HG03025 (cell line): ENCODE measurements around the gene DSTN.
"Not testable (repeated sequence)": the region's sequence is repeated elsewhere in the genome, so short reads cannot be mapped to it uniquely, and the experiment has no call there.

Experiments used
- ATAC-seq: cut with Tn5 transposase; IDR thresholded peaks from one replicate; pipeline ENCODE4 v1.9.1; 2021; ENCODE audit warnings: mild to moderate bottlenecking, moderate library complexity; ENCODE audit not compliant: unreplicated experiment, low FRiP score

DSTN gene

DNA sequence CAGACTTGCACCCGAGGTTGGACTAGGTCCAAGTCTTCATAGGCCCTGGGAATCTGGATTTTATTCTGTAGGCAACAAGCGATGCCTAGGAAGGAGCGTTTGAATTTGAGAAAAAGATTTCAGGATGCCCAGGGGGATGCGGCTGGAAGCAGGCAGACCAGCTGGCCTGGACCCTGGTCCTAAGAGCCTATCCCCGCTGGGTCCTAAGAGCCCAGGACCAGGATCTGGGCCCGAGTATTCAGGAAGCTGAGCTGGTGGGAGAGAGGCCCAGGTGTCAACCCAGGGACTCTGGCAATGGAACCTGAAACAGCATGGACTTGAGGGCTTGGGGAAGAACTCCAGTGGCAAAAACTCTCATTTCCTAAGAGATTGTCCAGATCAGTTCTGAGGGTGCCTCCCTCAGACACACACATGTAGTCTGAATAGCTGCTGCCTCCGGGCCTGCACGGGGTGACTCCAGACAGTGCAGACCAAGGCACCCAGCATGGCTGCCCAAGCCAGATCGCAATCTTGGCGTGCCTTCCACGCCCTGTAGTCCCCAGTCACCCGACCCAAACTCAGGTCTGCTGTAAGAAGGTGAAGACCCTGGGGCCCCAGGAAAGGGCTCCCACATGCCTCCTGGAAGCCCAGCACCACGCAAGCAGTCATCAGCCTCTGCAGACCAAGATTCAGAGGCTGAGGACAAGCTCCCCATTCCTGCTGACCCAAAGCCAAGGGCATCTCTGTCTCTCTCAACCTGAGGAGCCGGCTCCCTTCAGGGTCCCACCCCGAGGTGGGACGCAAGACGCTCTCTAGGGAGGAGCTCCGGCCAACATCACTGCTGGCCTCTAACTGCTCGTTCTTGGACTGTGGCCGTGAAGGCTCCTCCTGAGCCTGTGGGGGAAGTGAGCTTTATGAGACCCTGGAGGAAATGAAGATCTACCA lies 77.8 kb downstream of the DSTN start:
- ATAC-seq: no peak

DNA sequence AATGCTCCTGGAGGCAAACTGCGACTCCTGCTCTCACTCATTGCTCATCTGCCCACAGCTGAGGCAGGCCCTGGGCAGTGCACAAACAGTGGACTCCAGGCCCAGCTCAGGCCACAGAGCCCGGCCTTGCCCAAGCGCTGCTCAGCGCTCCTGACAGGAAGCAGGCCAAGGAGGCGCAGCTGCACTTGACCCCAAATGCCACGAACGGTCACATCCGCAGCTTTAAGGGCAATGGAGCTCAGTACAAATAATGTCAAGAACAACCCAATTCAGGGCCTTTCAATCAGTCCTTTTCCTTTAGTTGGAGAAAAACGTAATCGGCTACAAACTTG lies 78.4 kb downstream of the DSTN start:
- no peak for ATAC-seq

DNA sequence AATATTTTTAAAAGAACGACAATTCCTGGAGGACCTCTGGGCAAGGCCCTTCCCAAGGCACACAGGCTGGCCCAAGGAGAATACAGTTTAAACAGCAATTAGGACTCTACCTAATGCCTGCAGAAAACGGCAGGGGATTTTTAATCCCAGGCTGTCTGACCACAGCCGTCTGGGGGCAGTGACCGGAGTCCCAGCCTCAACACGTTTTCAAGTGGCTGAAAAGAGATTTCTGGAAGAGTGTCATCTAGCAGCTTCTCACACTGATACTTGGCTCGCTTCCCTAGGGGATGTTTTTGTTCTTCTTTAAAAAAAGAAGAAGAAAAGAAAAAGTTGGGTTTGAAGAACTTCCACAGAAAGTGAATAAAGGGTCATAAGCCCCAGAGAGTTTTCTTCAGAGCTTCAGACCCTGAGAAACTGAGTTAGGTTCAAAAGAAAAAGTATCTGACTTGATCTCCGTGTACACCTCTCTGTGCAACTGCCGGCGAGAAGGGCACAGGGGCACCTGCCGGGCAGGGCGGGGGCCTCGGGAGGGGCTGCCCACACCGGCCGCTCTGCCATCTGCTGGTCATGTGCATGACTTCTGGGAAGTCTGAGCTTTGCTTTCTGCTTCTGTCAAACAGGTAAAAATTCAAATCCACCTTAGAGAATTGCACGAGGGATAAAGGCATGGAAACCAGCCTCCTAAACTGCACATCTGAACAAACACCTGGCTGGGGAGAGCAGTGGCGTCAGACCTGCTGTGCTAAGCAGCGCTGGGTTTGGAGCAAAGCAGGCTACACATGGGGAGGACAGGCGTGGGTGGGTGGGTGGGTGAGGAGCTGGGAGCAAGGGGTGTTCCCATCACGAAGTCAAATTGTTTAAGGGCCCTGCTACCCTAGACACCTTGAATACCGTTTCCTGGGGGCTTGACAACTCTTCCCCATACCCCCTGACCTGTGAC lies 79.2 kb downstream of the DSTN start:
- ATAC-seq: no peak

DNA sequence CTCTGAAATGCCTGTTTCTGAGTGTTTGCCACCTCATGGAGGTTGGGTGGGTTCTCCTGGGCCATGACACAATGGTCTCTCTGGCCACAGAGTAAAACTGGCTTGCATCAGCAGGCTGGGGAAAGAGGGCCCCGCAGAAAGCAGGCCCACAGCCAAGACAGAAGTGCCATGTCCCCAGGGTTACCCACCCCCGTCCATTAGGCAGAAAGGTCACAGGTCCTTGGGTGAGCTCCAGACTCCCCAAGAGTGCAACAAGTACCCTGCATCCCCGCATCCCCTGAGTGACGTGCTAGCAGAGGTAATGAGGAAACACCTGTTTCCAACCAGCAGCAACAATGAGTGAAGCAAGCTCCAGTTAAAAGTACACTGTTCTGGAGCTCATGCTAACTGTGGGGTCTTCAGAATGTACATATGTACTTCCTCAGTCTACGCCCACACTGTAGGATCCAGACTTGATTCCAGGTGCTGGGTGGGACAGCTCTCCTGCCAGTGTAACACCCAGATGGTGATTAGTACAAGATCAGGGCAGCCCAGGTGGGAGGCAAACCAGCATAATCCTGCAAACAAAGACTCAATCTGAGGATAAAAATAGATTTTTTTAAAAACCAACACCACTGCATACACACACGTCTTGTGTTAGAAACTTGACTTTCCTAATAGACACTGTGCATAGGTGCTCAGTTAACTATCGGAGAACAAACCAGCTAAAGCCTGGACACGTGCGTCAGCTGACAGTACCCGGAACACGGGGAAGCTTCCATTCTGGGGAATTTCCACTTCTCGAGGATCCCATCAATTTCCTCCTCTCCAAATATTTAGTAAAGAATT lies 80.6 kb downstream of the DSTN start:
- no peak for ATAC-seq

DNA sequence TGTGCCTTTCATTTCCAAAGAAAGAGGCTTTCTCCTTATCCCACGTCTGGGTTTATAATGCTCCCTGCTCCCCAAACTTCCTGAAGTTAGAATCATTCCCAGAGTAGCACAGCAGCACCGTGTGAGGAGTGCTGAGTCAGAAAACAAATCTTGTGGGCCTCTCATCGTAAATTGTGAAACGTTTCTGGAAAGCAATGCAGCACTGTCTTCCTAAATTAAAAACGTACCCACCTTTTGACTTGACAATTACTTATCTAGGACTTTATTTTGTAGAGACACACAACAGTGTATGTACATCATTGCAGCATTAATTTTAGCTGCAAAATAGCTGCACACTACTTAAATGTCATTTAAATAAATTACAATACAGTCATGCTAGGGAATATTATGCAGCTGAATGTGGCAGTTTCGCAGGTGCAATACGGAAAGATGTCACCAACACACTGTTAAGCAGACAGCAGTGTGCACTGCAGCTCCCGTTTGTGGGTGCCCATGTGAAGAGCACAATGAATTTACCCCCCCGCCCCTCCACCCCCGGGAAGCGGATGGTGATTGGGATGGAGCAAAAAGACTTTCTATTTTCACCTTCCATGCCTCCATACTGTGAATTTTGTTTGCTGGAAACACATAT lies 81.4 kb downstream of the DSTN start:
- ATAC-seq: no peak

DNA sequence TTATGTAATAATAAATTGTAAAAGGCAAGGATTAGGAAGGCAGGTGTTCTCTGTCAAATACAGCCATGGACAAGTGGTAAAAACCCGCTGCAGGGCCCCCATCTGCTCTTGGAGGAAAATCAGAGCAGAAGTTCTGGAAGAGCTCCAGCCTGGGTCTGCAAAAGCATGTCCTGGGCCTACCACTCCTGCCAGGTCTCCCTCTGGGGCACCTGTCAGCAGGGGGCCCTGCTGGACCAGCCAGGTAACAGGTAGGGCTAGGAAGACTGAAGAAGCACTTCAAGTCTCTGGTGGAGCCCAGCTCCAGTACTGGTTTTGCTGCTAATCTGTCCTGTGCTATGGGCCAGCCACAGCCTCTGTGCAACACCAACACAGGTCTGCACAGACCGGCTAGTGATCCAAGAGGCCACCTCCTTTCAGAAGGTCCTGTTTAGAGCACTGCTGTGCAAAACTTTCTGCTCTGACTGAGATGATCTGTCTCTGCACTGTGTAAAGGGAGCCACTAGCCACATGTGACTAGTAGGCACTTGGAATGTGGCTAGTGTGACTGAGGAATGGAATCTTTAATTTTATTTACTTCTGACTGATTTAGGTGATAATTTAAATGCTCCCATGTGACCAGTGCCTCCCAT lies 82.0 kb downstream of the DSTN start:
- no peak for ATAC-seq

DNA sequence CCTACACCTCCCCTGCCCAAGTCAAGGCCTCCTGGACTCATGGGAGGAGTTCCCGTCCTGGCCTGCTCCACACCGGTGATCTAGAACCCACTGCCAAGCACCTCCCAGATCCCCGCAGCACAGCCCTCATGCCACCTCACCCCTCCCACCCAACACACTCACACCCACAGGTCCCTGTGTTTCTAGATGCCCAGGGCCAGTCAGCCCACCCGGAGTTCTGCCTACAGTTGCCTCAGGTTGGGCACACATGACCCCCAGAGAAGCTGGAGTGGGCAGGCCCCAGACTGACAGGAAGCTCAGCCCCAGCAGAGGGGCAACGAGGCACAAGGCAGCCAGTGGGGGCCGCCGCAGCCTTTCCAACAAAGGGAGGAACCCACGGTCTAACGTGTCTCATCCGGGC lies 82.5 kb downstream of the DSTN start:
- ATAC-seq: no peak

DNA sequence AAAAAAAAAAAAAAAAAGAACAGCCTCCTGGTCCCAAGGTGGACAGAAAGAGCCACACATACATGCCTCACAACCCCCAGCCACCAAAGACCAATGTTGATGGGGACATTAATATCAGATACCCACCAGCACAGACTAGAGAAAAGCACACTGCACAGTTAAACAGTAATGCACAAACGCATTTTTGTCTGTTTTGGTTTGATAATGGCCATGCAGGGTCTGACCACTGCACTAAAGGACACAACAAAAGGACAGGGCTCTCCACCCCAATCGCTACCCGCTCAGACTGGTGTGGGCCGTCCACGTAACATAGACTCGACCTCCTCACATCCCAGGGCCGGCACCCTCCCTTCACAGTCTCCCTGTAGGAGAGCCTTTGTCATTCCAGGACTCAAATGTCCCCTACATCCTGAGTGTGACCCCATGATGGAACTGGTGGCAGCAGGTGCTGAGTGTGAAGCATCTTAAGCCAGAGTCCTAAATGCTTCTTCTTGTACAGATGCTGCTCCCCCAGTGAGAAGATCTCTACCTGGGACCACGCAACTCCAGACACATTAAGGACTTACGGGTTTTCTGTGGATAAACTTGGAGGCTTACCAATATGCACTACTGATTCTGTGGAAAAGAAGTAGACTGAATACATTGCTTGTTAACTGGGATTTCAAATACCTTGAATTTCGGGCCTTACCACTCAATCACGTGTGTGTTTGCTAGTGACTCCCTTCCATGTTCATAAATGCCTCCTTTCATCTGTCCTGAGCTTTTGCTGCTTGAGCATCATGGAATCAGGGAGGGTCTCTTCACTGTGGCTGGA lies 84.2 kb downstream of the DSTN start:
- ATAC-seq: no peak

DNA sequence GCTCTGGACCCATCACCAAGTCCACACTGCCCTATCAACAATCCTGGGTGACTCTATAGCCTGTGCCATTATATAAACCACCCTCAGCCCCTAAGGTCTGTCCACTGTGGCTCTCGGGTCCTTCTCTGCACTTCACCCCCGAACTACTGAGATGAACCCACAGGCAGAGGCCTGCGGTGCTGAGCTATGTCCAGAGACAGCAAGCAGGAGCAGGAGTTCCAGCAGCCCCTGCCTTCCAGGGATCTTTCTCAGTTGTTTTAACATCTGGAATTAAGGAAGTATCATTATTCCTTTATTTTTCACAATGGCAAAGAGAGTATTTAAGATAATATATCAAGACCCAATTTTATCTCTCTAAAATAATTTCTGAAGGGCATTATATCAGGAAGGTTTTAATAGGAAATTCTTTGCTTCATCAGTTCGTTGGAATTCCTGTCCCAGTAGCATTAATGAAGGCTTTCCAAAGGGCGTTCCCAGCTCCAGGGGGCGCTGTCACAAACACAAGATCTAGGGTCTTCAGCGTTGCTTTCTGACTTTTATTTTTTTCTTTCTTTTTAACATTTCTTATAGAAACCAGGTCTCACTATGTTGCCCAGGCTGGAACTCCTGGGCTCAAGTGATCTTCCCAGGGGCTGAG lies 84.9 kb downstream of the DSTN start:
- no peak for ATAC-seq

DNA sequence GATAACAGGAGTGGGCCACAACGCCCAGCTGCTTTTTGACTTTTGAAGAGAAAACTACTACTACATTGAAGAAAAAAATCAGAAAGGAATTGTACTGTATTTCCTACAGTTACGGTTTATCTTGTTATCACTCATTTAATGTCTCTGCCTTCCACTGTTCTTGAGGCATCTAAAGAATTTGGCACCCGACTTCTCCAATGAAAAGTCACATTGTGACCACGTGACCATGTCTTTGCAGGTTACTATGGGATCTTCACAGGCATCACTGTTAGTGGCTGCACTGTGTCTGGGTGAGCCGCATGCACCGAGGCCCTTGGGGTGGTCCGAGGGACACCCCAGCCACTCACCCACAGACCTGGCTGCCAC lies 85.4 kb downstream of the DSTN start:
- no peak for ATAC-seq

DNA sequence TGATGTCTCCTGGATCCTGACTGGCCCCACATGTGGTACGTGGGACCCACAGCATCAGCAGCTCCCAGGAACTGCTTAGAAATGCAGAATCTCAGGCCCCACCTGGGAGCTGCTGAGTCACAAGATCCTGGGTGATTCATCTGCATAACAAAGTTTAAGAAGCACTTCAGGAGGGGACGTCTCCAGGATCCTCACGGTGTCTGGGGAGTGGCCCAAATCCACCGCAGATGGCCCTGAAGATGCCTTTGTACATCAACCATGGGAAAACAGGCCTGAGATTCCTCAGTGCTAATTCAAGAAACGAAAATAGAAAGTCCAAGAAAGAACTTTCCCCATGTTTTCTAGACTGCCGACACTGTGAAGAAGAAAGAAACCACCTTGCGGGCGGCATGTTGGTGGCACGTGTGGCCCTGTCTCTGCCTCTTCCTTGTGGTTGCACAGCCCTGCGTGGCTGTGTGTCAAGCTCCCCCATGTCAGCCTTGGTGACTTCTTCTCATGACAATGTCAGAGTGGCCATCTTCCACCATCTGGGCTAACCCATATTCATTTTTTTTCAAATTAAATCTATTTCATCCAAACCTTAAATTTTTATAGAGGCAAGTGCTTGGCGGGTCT lies 86.1 kb downstream of the DSTN start:
- ATAC-seq: no peak

DNA sequence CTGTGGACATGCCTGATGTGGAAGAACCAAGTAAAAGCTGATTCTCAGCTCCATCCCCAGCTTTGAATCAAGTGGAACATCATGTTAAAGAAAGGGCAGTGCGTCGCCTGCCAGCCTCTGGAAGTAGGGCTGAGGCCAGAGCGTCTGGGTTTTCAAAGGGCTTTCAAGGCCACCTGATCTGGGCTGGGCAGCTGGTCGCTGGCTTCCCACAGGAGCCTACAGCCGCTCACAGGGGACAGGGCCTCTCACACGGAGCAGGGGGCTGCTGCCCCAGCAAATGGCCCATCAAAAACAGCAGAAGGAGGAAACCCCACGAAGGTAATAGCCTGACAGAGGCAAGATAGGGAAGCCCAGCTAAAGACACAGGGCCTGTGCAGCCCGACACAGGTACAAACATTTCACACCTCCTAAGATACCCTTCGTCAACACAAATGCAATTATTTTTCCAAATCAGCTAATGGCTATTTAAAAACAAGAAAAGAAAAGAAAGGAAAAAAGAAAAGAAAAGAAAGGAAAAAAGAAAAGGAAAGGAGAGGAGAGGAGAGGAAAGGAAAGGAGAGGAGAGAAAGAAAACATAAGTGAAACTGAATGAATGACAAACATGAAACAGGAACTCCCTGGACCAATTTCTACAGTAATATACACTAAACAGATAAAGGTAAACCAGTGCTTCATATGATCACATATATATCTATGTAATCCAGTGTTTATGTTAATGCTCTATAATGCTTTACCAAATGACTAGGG lies 87.4 kb downstream of the DSTN start:
- ATAC-seq: no peak

DNA sequence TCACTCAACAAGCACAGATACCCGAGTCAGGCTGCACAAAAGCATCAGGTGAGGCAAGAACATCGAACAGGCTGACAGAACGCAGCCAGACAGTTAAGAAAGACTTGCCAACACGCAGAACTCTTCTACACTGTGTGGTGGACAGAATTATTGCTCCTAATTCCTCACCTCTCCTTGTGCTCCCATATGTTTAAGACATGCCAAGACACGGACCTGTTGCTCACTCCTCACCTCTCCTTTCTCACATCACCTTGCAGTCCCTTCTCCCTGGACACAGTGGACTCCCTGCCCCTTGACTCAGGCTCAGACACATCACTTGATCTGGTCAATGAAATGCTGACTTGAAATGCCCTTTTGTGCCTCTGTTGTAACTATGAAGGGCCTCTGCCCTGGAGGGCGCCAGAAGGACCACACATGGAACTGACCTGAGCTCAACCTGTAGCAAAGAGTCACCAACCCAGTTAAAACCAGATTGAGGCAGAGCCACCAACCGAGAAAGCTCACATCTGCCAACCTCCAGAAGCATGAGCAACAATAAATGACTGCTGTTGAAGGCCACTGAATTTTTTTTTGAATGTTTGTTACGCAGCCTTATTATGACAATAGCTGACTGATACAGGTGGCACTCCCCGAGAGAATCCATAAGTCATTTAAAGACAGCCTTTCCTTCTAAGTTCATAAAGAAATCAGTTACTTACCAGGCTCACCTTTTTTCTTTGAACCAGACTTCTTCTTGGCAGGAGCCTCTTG lies 88.2 kb downstream of the DSTN start:
- no peak for ATAC-seq

DNA sequence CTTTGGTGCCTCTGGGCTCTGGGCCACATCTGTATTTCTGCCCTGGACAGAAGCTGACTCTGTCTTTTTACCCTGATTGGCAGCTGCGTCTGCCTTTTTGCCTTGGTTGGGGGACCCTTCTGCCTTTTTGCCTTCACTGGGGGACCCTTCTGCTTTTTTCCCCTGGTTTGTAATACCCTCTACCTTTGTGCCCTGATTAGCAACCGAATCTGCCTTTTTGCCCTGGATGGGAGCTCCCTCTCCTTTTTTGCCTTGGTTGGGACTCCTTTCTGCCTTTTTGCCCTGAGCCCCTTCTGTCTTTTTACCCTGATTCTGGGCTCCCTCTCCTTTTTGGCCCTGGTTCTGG lies 88.7 kb downstream of the DSTN start:
- ATAC-seq: no peak

DNA sequence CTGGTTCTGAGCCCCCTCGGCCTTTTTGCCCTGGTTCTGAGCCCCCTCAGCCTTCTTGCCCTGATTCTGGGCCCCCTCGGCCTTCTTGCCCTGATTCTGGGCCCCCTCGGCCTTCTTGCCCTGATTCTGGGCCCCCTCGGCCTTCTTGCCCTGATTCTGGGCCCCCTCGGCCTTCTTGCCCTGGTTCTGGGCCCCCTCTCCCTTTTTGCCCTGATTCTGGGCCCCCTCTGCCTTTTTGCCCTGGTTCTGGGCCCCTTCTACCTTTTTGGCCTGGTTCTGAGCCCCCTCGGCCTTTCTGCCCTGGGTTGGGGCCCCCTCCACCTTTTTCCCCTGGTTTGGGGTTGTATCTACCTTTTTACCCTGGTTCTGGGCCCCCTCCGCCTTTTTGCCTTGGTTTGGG lies 89.5 kb downstream of the DSTN start:
- not testable (repeated sequence) for ATAC-seq
